ENCODE data around the gene SOHLH1. TPM values are rescaled to one million over a fixed set of nuclear protein-coding genes. Genes with fewer than 3 reads are reported as not detected.

SOHLH1 gene
- not detected in 2 replicates for total RNA-seq

DNA sequence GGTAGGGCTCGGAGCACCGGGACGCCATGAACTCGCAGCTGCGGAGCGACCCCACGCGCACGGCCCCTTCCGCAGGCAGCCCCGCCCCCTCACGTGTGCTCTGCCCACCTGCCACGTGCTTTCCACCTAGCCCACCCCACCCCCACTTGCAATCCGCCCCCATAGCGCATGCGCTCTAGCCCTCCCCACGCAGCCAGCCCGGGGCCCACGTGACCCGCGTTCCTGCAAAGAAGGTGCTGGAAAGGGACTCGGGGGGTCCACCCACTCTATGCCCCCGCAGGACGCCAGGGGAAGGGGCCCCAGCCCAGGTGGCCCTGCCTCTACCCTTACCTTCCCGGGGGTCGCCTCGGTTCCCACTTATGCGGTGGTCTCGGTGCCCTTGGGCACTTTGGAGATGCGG is at the start of gene SOHLH1:
TSS of gene SOHLH1 (minus strand) at position 42 of the 400 bp plus-strand sequence. CDS start at position 28, 14 bp downstream.

DNA sequence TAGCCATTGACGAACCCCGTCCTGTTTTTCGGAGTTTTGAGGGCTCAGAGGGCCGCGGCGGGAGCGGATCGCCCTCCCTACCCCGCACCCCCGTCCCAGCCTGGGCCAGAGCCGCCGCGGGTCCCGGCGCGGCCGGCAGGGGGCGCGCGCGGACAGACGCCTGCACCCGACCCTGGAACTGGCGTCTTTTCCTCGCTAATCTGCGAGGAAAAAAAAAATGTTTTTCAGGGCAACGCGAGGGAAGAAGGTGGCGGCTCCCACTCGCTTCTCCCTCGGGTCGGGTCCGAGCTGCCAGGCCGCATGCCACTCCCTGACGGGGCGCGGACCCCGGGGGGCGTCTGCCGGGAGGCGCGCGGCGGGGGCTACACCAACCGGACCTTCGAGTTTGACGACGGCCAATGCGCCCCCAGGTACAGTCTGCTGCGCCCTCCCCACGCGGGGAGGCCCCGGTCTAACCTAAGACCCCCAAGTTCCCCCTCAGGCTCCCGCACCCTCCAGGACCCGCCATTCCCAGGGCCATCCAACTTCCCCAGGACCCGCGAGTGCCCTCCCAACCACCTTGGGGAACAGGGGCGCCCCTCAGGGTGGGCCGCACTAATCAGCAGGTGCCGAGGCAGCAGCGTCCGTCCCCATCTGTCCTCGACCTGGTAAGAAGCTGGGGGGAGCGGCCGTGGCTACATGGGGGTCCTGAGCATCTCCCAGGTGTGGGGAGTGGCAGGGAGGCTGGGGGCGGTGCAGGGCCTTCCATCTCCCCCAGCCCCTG is 2.9 kb upstream of the SOHLH1 start, which contains the start of gene KCNT1:
TSS of gene KCNT1 (plus strand) at position 227 of the 763 bp plus-strand sequence. CDS start at position 301, 74 bp downstream.

DNA sequence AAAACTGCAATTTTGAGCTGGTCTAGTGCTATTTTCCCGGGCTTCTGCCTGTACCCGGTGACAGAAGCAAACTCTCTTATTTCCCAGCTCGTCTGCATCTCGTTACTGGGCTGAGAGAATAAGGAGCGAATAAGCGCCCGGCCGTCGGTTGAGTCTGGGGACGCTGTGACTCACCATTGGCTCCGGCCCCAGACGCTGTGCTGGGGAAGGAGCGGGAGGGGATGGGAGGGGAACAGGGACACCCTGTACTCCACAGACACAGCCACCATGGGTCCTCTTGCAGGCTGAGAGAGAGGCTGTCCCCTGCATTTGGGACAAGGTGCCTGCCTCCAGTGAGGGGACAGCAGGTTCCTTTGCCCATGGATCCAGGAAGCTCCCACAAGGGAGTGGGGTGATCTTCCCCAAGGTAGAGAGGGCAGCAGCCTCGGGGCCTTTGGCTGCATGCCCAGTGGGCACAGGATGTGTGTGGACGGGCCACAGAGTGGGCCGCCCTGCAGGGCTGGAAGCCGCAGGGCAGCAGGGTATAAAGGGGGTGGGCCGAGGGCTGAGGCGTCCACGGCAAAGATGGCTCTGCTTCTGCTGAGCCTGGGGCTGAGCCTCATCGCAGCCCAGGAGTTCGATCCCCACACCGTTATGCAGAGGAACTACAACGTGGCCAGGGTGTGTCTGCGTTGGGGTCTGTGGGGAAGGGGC is 36.4 kb downstream of the SOHLH1 start, which contains the start of gene LCN9:
TSS of gene LCN9 (plus strand) at position 552 of the 693 bp plus-strand sequence. CDS start at position 565, 13 bp downstream.

Other genes with a start within 250 kb of the SOHLH1 start
- gene PPP1R26, start 219.7 kb downstream of the SOHLH1 start, total RNA-seq, result 14.7 and 15.6 TPM in 2 replicates
- 14.7 and 16.6 TPM in 2 replicates for gene MRPS2, start 198.8 kb downstream of the SOHLH1 start, total RNA-seq
- gene LCN1, start 178.0 kb downstream of the SOHLH1 start, total RNA-seq, result not detected in 2 replicates
- not detected in 2 replicates for gene OBP2A, start 153.4 kb downstream of the SOHLH1 start, total RNA-seq
- not detected in 2 replicates for gene PAEP, start 137.7 kb downstream of the SOHLH1 start, total RNA-seq
- not detected in 2 replicates for gene GLT6D1, start 59.9 kb downstream of the SOHLH1 start, total RNA-seq
- not detected in 2 replicates for gene LCN9, start 36.2 kb downstream of the SOHLH1 start, total RNA-seq
- gene KCNT1, start 2.7 kb upstream of the SOHLH1 start, total RNA-seq, result not detected in 2 replicates
- 14.9 and 23.1 TPM in 2 replicates for gene CAMSAP1, start 208.1 kb upstream of the SOHLH1 start, total RNA-seq

Measured in epithelial cell of umbilical artery (primary cell).